ENCODE measurements around the gene RAD9A. TPM values are rescaled to one million over a fixed set of nuclear protein-coding genes. Genes with fewer than 3 reads are reported as not detected.

Gene RAD9A
- total RNA-seq, 1 experiment from 2014 or later = 55.1 TPM

DNA sequence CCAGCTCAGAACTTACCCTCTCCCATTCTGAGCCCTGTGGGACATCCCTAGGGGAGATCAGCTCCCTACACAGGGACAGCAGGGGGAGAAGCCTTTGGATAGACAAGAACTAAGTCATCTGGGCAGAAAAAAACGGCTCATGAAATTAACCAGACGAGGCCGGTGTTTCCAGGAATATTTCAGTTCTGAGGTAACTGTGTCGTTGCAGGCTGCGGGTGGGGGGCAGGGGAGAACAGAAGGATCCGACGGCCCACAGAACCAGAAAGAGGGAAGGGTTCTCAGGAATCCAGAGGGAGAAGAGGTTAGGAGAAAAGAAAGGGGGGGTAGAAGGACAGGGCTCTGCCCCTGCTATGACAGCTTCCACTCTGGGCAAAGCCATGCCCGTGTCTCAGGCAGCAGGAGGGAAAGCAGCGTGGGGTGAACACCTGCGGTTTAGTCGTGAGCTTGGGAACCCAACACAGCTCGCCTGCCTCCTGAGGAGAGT is 21.9 kb upstream of the RAD9A start:
- H3K4me3 ChIP-seq (ENCODE audit: low read depth, low read length) = no peak overlapping the region
- H3K27me3 ChIP-seq (replicated peaks; ENCODE audit: control insufficient read depth, insufficient read depth, low read length) = no peaks in the 10 kb centered on the region
- intact Hi-C loops (cut with micrococcal nuclease; ENCODE audit: unreplicated experiment) = no loop called here
- TF ChIP-seq CTCF (IDR thresholded peaks at IDR 0.05; ENCODE audit: insufficient read depth in 1 of 2, low read depth in 1 of 2, low read length in 1 of 2, severe bottlenecking in 1 of 2, unreplicated experiment in 1 of 2) = no peak
- no peaks in the 10 kb centered on the region for H3K36me3 ChIP-seq (ENCODE audit: control insufficient read depth, insufficient read depth, low read length)
- no TSS peak for BruUV-seq (replicated peaks)
- Mint-ChIP-seq H3K36me3 (ENCODE audit: insufficient read depth, unreplicated experiment) (peaks cover 8% of the 10 kb centered on the region), H3K4me3 (ENCODE audit: unreplicated experiment) (no peak overlapping the region), H3K4me1 (ENCODE audit: low read depth, unreplicated experiment) (no peaks in the 10 kb centered on the region), H3K27me3 (ENCODE audit: insufficient read depth, unreplicated experiment) (no peaks in the 10 kb centered on the region), H3K27ac (ENCODE audit: unreplicated experiment) (no peak overlapping the region), H3K9me3 (ENCODE audit: unreplicated experiment) (no peaks in the 10 kb centered on the region)
- ChIA-PET POLR2A (no interaction called here), CTCF (interaction anchor here (0.6 to 21.4 kb wide), 8 partner anchors 13 to 1092 kb away, joined by 3 to 775 read pairs (median 4); partner anchors contain the start of gene POLD4)
- H3K4me1 ChIP-seq = peaks cover 18% of the 10 kb centered on the region
- no peaks in the 10 kb centered on the region for H3K9me3 ChIP-seq
- no peak for DNase-seq

GRCh38 chr11:67370351-67371076 is 21.3 kb upstream of the RAD9A start:
- Mint-ChIP-seq H3K4me1 (ENCODE audit: low read depth, unreplicated experiment) (no peaks in the 10 kb centered on the region), H3K9me3 (ENCODE audit: unreplicated experiment) (no peaks in the 10 kb centered on the region), H3K4me3 (ENCODE audit: unreplicated experiment) (no peak overlapping the region), H3K36me3 (ENCODE audit: insufficient read depth, unreplicated experiment) (peaks cover 8% of the 10 kb centered on the region), H3K27me3 (ENCODE audit: insufficient read depth, unreplicated experiment) (no peaks in the 10 kb centered on the region), H3K27ac (ENCODE audit: unreplicated experiment) (no peak overlapping the region)
- H3K4me1 ChIP-seq = peaks cover 21% of the 10 kb centered on the region
- H3K9me3 ChIP-seq = no peaks in the 10 kb centered on the region
- intact Hi-C loops (cut with micrococcal nuclease; ENCODE audit: unreplicated experiment) = no loop called here
- no peak for DNase-seq
- no peaks in the 10 kb centered on the region for H3K27me3 ChIP-seq (replicated peaks; ENCODE audit: control insufficient read depth, insufficient read depth, low read length)
- no peaks in the 10 kb centered on the region for H3K36me3 ChIP-seq (ENCODE audit: control insufficient read depth, insufficient read depth, low read length)
- POLR2A ChIA-PET = no interaction called here
- BruUV-seq (replicated peaks) = no TSS peak
- CTCF ChIA-PET = interaction anchor here (0.6 to 21.4 kb wide), 7 partner anchors 11 to 886 kb away, joined by 3 to 775 read pairs (median 4); partner anchors contain the start of genes POLD4 and RAD9A
- no peak overlapping the region for H3K4me3 ChIP-seq (ENCODE audit: low read depth, low read length)
- no peak for TF ChIP-seq CTCF (IDR thresholded peaks at IDR 0.05; ENCODE audit: insufficient read depth in 1 of 2, low read depth in 1 of 2, low read length in 1 of 2, severe bottlenecking in 1 of 2, unreplicated experiment in 1 of 2)

GRCh38 chr11:67371189-67371910 is 20.4 kb upstream of the RAD9A start:
- H3K36me3 ChIP-seq (ENCODE audit: control insufficient read depth, insufficient read depth, low read length) = no peaks in the 10 kb centered on the region
- BruUV-seq (replicated peaks) = TSS peak; percentile 23
- Mint-ChIP-seq H3K27me3 (ENCODE audit: insufficient read depth, unreplicated experiment) (no peaks in the 10 kb centered on the region), H3K27ac (ENCODE audit: unreplicated experiment) (no peak overlapping the region), H3K9me3 (ENCODE audit: unreplicated experiment) (no peaks in the 10 kb centered on the region), H3K4me1 (ENCODE audit: low read depth, unreplicated experiment) (no peaks in the 10 kb centered on the region), H3K4me3 (ENCODE audit: unreplicated experiment) (peak overlapping the region; percentile 95), H3K36me3 (ENCODE audit: insufficient read depth, unreplicated experiment) (peaks cover 8% of the 10 kb centered on the region)
- no peaks in the 10 kb centered on the region for H3K9me3 ChIP-seq
- intact Hi-C loops (cut with micrococcal nuclease; ENCODE audit: unreplicated experiment) = no loop called here
- peak; percentile 68 to 69 for DNase-seq
- peak; percentile 51 to 67 for TF ChIP-seq CTCF (IDR thresholded peaks at IDR 0.05; ENCODE audit: insufficient read depth in 1 of 2, low read depth in 1 of 2, low read length in 1 of 2, severe bottlenecking in 1 of 2, unreplicated experiment in 1 of 2)
- POLR2A ChIA-PET = no interaction called here
- H3K4me1 ChIP-seq = peaks cover 26% of the 10 kb centered on the region
- CTCF ChIA-PET = interaction anchor here (1.1 to 21.4 kb wide), 6 partner anchors 10 to 26 kb away, joined by 4 to 775 read pairs (median 35); partner anchors contain the start of genes POLD4 and RAD9A
- no peak overlapping the region; the same call in 1 of the 2 replicates for H3K4me3 ChIP-seq (ENCODE audit: low read depth, low read length)
- H3K27me3 ChIP-seq (replicated peaks; ENCODE audit: control insufficient read depth, insufficient read depth, low read length) = no peaks in the 10 kb centered on the region

Data from Caco-2 (cell line).